AG04449 (cell line): ENCODE measurements around the gene OSTM1.
"Not testable (repeated sequence)": the region's sequence is repeated elsewhere in the genome, so short reads cannot be mapped to it uniquely, and the experiment has no call there.

ENCODE experiments used
- CTCF ChIA-PET: fragments of 350-600 bp; formaldehyde crosslinking; extraction: SDS; loops from one replicate; lab custom pipeline; 2021; ENCODE audit warnings: antibody characterized with exemption; lab: Yijun Ruan, JAX
- POLR2A ChIA-PET: fragments of 400-600, 350-600 bp; formaldehyde crosslinking; extraction: SDS; loops from one replicate; lab custom pipeline; 2020; ENCODE audit warnings: antibody characterized with exemption, inconsistent platforms; lab: Yijun Ruan, JAX
- DNase-seq: peaks from one replicate; pipeline ENCODE4 v3.0.0-alpha.2; 2010; ENCODE audit warnings: low read depth, low spot score
- H3K4me3 ChIP-seq: 2 replicates; pipeline ENCODE4 v1.5.1; 2011; ENCODE audit warnings: low read depth, mild to moderate bottlenecking, control low read depth, low read length
- CTCF ChIP-seq: IDR thresholded peaks from one replicate; pipeline ENCODE4 v1.5.1; 2011; ENCODE audit warnings: mild to moderate bottlenecking, moderate library complexity, low read length, control low read depth, inconsistent platforms; ENCODE audit not compliant: insufficient read depth; ENCODE audit errors: missing control alignments

The OSTM1 gene

GRCh38 chr6:108005961-108006360, 68.6 kb downstream of the OSTM1 start:
- ChIA-PET POLR2A (no interaction called here), CTCF (interaction anchor here (0.9 kb wide), 1 partner anchor 12 kb away, joined by 3 read pairs; no protein-coding TSS in a partner anchor)
- no peak for TF ChIP-seq CTCF
- no peak for DNase-seq
- no peak overlapping the region for H3K4me3 ChIP-seq

- ChIA-PET POLR2A (no interaction called here), CTCF (interaction anchor here (1.9 kb wide), 1 partner anchor 24 kb away, joined by 7 read pairs; no protein-coding TSS in a partner anchor)
- no peak overlapping the region for H3K4me3 ChIP-seq
- DNase-seq: no peak
- no peak for TF ChIP-seq CTCF
Measured at GRCh38 chr6:108004861-108005260, 69.7 kb downstream of the OSTM1 start.

GRCh38 chr6:108002365-108003221, 71.9 kb downstream of the OSTM1 start:
- ChIA-PET POLR2A (no interaction called here), CTCF (interaction anchor here (0.9 kb wide), 1 partner anchor 22 kb away, joined by 4 read pairs; no protein-coding TSS in a partner anchor)
- no peak for TF ChIP-seq CTCF
- H3K4me3 ChIP-seq: no peak overlapping the region
- DNase-seq: no peak

GRCh38 chr6:108001696-108002231, 72.8 kb downstream of the OSTM1 start:
- TF ChIP-seq CTCF: no peak
- no peak for DNase-seq
- ChIA-PET POLR2A (no interaction called here), CTCF (interaction anchor here (1.2 kb wide), 1 partner anchor 21 kb away, joined by 4 read pairs; no protein-coding TSS in a partner anchor)
- H3K4me3 ChIP-seq: no peak overlapping the region

GRCh38 chr6:108000259-108000658, 74.3 kb downstream of the OSTM1 start:
- DNase-seq, POLR2A ChIA-PET, H3K4me3 ChIP-seq: not testable (repeated sequence)
- CTCF ChIA-PET: interaction anchor here (1.2 kb wide), 1 partner anchor 19 kb away, joined by 4 read pairs; no protein-coding TSS in a partner anchor

- H3K4me3 ChIP-seq: no peak overlapping the region
- ChIA-PET CTCF (no interaction called here), POLR2A (no interaction called here)
- no peak for TF ChIP-seq CTCF
- DNase-seq: no peak
Measured at GRCh38 chr6:107999341-107999740, 75.2 kb downstream of the OSTM1 start.
